Neural cell (in vitro differentiated cells): ENCODE results near the gene ABHD16B. TPM values are rescaled to one million over a fixed set of nuclear protein-coding genes. Genes with fewer than 3 reads are reported as not detected.

Experiments used
- H2AFZ ChIP-seq: fragments of 200-600, 300-800 bp; sonication (generic), shearing (Covaris generic); 2 replicates; pipeline ENCODE4 v1.6.0; 2014; ENCODE audit warnings: low read depth, mild to moderate bottlenecking, antibody characterized with exemption, low read length, moderate library complexity
- H3F3A ChIP-seq: fragments of 200-600 bp; shearing (Covaris generic); 2 replicates; pipeline ENCODE4 v1.6.1; 2016; ENCODE audit warnings: mild to moderate bottlenecking, moderate library complexity, mixed read lengths, antibody characterized with exemption, low read length; ENCODE audit not compliant: insufficient read depth, poor library complexity, severe bottlenecking
- H3K27ac ChIP-seq: fragments of 200-600, 300-800 bp; sonication (generic), shearing (Covaris generic); 2 replicates; pipeline ENCODE4 v1.5.1; 2014; ENCODE audit warnings: mild to moderate bottlenecking, low read length, moderate library complexity
- H3K27me3 ChIP-seq: fragments of 300-800, 200-600 bp; sonication (generic), shearing (Covaris generic); 2 replicates; pipeline ENCODE4 v1.6.0; 2014; ENCODE audit warnings: mild to moderate bottlenecking, low read depth, low read length, moderate library complexity; ENCODE audit not compliant: insufficient read depth
- H3K36me3 ChIP-seq: fragments of 300-800, 200-600 bp; sonication (generic), shearing (Covaris generic); 2 replicates; pipeline ENCODE4 v1.5.1; 2014; ENCODE audit warnings: mild to moderate bottlenecking, antibody characterized with exemption, low read length, moderate library complexity; ENCODE audit not compliant: insufficient read depth
- H3K4me2 ChIP-seq: fragments of 300-800, 200-600 bp; sonication (generic), shearing (Covaris generic); 2 replicates; pipeline ENCODE4 v1.6.0; 2014; ENCODE audit warnings: mild to moderate bottlenecking, low read length
- H3K4me3 ChIP-seq: fragments of 300-800, 200-600 bp; sonication (generic), shearing (Covaris generic); 2 replicates; pipeline ENCODE4 v1.5.1; 2014; ENCODE audit warnings: mild to moderate bottlenecking, low read length, moderate library complexity
- H3K79me2 ChIP-seq: fragments of 200-600 bp; shearing (Covaris generic); replicated peaks from 2 replicates; pipeline ENCODE4 v1.6.0; 2014; ENCODE audit warnings: mild to moderate bottlenecking, low read length, moderate library complexity; ENCODE audit not compliant: insufficient read depth
- H3K9ac ChIP-seq: fragments of 300-800, 200-600 bp; sonication (generic), shearing (Covaris generic); 2 replicates; pipeline ENCODE4 v1.6.1; 2016; ENCODE audit warnings: mild to moderate bottlenecking, low read length, mixed read lengths
- H3K9me2 ChIP-seq: fragments of 200-600 bp; shearing (Covaris generic); 2 replicates; pipeline ENCODE4 v1.6.1; 2016; ENCODE audit warnings: mild to moderate bottlenecking, low read length, mixed read lengths; ENCODE audit not compliant: insufficient read depth
- H3K9me3 ChIP-seq: fragments of 200-600, 300-800 bp; sonication (generic), shearing (Covaris generic); 2 replicates; pipeline ENCODE4 v1.6.1; 2016; ENCODE audit warnings: mild to moderate bottlenecking, mixed run types, low read length, moderate library complexity, mixed read lengths
- H4K20me1 ChIP-seq: fragments of 200-600 bp; shearing (Covaris generic); 2 replicates; pipeline ENCODE4 v1.6.1; 2016; ENCODE audit warnings: mild to moderate bottlenecking, mixed run types; ENCODE audit not compliant: insufficient read depth
- CTCF ChIP-seq: fragments of 450-650 bp; IDR thresholded peaks from 2 replicates; pipeline ENCODE4 v1.5.1; 2014; ENCODE audit warnings: antibody characterized with exemption, mild to moderate bottlenecking, moderate library complexity; ENCODE audit not compliant: poor library complexity, severe bottlenecking
- EP300 ChIP-seq: fragments of 450-650 bp; conservative IDR thresholded peaks from 2 replicates; pipeline ENCODE4 v1.6.1; 2014; ENCODE audit warnings: antibody characterized with exemption, mild to moderate bottlenecking, moderate library complexity; ENCODE audit not compliant: poor library complexity, severe bottlenecking
- EZH2 ChIP-seq: fragments of 200-600, 300-800 bp; shearing (Covaris generic), sonication (generic); IDR thresholded peaks from 2 replicates; pipeline ENCODE4 v1.6.1; 2014; ENCODE audit warnings: antibody characterized with exemption, low read length, borderline replicate concordance, mild to moderate bottlenecking; ENCODE audit not compliant: insufficient read depth, poor library complexity, severe bottlenecking
- MXI1 ChIP-seq: fragments of 450-650 bp; conservative IDR thresholded peaks from 2 replicates; pipeline ENCODE4 v1.6.1; 2014; ENCODE audit warnings: antibody characterized with exemption, mild to moderate bottlenecking; ENCODE audit not compliant: poor library complexity, severe bottlenecking
- POLR2AphosphoS5 ChIP-seq: IDR thresholded peaks from 2 replicates; pipeline ENCODE4 v1.6.1; 2012
- RAD21 ChIP-seq: fragments of 450-650 bp; conservative IDR thresholded peaks from 2 replicates; pipeline ENCODE4 v1.6.1; 2014; ENCODE audit warnings: antibody characterized with exemption, mild to moderate bottlenecking, moderate library complexity
- REST ChIP-seq: IDR thresholded peaks from 2 replicates; pipeline ENCODE4 v1.6.1; 2012; ENCODE audit warnings: borderline replicate concordance
- SMC3 ChIP-seq: fragments of 450-650 bp; conservative IDR thresholded peaks from 2 replicates; pipeline ENCODE4 v1.6.1; 2014; ENCODE audit warnings: antibody characterized with exemption, mild to moderate bottlenecking, moderate library complexity; ENCODE audit not compliant: poor library complexity
- TAF1 ChIP-seq: IDR thresholded peaks from 2 replicates; pipeline ENCODE4 v1.6.1; 2012; ENCODE audit warnings: low read depth
- polyA plus RNA-seq: library from polyadenylated mRNA; depleted of rRNA; stranded (reverse); fragments of >200 nt; gene quantifications from 2 replicates; pipeline ENCODE4 v1.2.3, GENCODE V29; 2014

Gene ABHD16B
- polyA plus RNA-seq, 1 donor from 2014 or later: not detected

GRCh38 chr20:63861981-63862901, 943 bp downstream of the ABHD16B start:
- Histone ChIP-seq H3K9me3 (no peaks in the 10 kb centered on the region), H3K27me3 (no peaks in the 10 kb centered on the region), H3K79me2 (peaks cover 14% of the 10 kb centered on the region), H3F3A (no peaks in the 10 kb centered on the region), H3K27ac (no peak overlapping the region), H4K20me1 (no peaks in the 10 kb centered on the region), H2AFZ (no peak overlapping the region), H3K36me3 (no peaks in the 10 kb centered on the region), H3K9ac (no peak overlapping the region), H3K9me2 (no peaks in the 10 kb centered on the region), H3K4me3 (no peak overlapping the region), H3K4me2 (no peak overlapping the region)
- TF ChIP-seq EZH2: no peak
- TF ChIP-seq MXI1: no peak
- TF ChIP-seq CTCF: no peak
- TF ChIP-seq TAF1: no peak
- TF ChIP-seq POLR2AphosphoS5: no peak
- no peak for TF ChIP-seq REST
- no peak for TF ChIP-seq EP300

GRCh38 chr20:63863021-63863797, 1.9 kb downstream of the ABHD16B start:
- Histone ChIP-seq H3K9me3 (no peaks in the 10 kb centered on the region), H3K27ac (no peak overlapping the region), H3K9ac (peak overlapping the region; percentile 76), H3K4me2 (peak overlapping the region; percentile 78), H3K27me3 (no peaks in the 10 kb centered on the region), H3K4me3 (peak overlapping the region; percentile 99), H3F3A (no peaks in the 10 kb centered on the region), H3K79me2 (peaks cover 14% of the 10 kb centered on the region), H4K20me1 (no peaks in the 10 kb centered on the region), H3K9me2 (no peaks in the 10 kb centered on the region), H2AFZ (no peak overlapping the region), H3K36me3 (no peaks in the 10 kb centered on the region)
- TF ChIP-seq CTCF (no peak), RAD21 (no peak), REST (no peak), EP300 (no peak), EZH2 (no peak), MXI1 (no peak), TAF1 (no peak), POLR2AphosphoS5 (no peak), SMC3 (no peak)
